Nucleus accumbens (tissue), 56 donors: Measurements from ENCODE around the gene LRRN2.
"Not testable (repeated sequence)": the region's sequence is repeated elsewhere in the genome, so short reads cannot be mapped to it uniquely, and the experiment has no call there.

Experiments used
- DNase-seq, 56 donors: peaks; one replicate each; lab custom pipeline; 2025; lab: John Stamatoyannopoulos, UW

Gene LRRN2

GRCh38 chr1:204641455-204641854 is 44.1 kb downstream of the LRRN2 start:
- no peak for DNase-seq

GRCh38 chr1:204640578-204640977 is 45.0 kb downstream of the LRRN2 start:
- no peak for DNase-seq

GRCh38 chr1:204634260-204634910 is 51.2 kb downstream of the LRRN2 start:
- DNase-seq = no peak

- peak in 13 of 56 donors; percentile 8 to 68 (median 25) for DNase-seq
Observed at GRCh38 chr1:204633665-204634064, 51.9 kb downstream of the LRRN2 start.

GRCh38 chr1:204630132-204630905 is 55.2 kb downstream of the LRRN2 start:
- no peak for DNase-seq

- not testable (repeated sequence) for DNase-seq
Observed at GRCh38 chr1:204629459-204629858, 56.1 kb downstream of the LRRN2 start.

- DNase-seq = no peak
Observed at GRCh38 chr1:204628868-204629267, 56.7 kb downstream of the LRRN2 start.

- DNase-seq = no peak
Observed at GRCh38 chr1:204627436-204627835, 58.1 kb downstream of the LRRN2 start.

- DNase-seq = no peak
Observed at GRCh38 chr1:204626381-204626780, 59.2 kb downstream of the LRRN2 start.

- DNase-seq = no peak
Observed at GRCh38 chr1:204624631-204625216, 60.8 kb downstream of the LRRN2 start.

- no peak for DNase-seq
Observed at GRCh38 chr1:204623894-204624361, 61.6 kb downstream of the LRRN2 start.

- peak in 14 of 56 donors; percentile 17 to 58 (median 24) for DNase-seq
Observed at GRCh38 chr1:204623365-204623893, 62.1 kb downstream of the LRRN2 start.

- no peak for DNase-seq
Observed at GRCh38 chr1:204621996-204622395, 63.5 kb downstream of the LRRN2 start.

- no peak for DNase-seq
Observed at GRCh38 chr1:204621396-204621795, 64.1 kb downstream of the LRRN2 start.

- peak in 2 of 56 donors; percentile 18 to 19 for DNase-seq
Observed at GRCh38 chr1:204619721-204620120, 65.8 kb downstream of the LRRN2 start.

- no peak for DNase-seq
Observed at GRCh38 chr1:204618148-204618760, 67.3 kb downstream of the LRRN2 start.

- DNase-seq = peak in 28 of 56 donors; percentile 10 to 73 (median 40)
Observed at GRCh38 chr1:204617256-204618147, 68.0 kb downstream of the LRRN2 start.

GRCh38 chr1:204616641-204617040 is 68.9 kb downstream of the LRRN2 start:
- peak in 5 of 56 donors; percentile 17 to 43 (median 23) for DNase-seq

- DNase-seq = no peak
Observed at GRCh38 chr1:204615881-204616280, 69.7 kb downstream of the LRRN2 start.

- no peak for DNase-seq
Observed at GRCh38 chr1:204613636-204614035, 71.9 kb downstream of the LRRN2 start.
